Skeletal muscle tissue (tissue), 4 donors: ENCODE data around the gene TMEM165. TPM values are rescaled to one million over a fixed set of nuclear protein-coding genes. Genes with fewer than 3 reads are reported as not detected.

Experiments
- H3K27ac ChIP-seq: one replicate; pipeline ENCODE4 v1.7.0; 2013; ENCODE audit warnings: mild to moderate bottlenecking, low read depth, low read length, inconsistent platforms
- H3K27me3 ChIP-seq, 3 donors: one replicate each; pipeline ENCODE4 v1.7.0; 2013; ENCODE audit warnings: low read length in 3 of 3; ENCODE audit not compliant: control insufficient read depth in 3 of 3, insufficient read depth in 3 of 3
- H3K36me3 ChIP-seq, 3 donors: one replicate each; pipeline ENCODE4 v1.7.0; 2013; ENCODE audit warnings: low read length in 3 of 3; ENCODE audit not compliant: control insufficient read depth in 3 of 3, insufficient read depth in 3 of 3
- H3K4me1 ChIP-seq, 3 donors: one replicate each; pipeline ENCODE4 v1.7.0; 2013; ENCODE audit warnings: low read length in 3 of 3, mild to moderate bottlenecking in 3 of 3; ENCODE audit not compliant: control insufficient read depth in 3 of 3, insufficient read depth in 3 of 3
- H3K4me3 ChIP-seq, 3 donors: one replicate each; pipeline ENCODE4 v1.7.0; 2013; ENCODE audit warnings: low read length in 3 of 3
- H3K9ac ChIP-seq, 3 donors: one replicate each; pipeline ENCODE4 v1.7.0; 2013; ENCODE audit warnings: low read length in 3 of 3, mild to moderate bottlenecking in 3 of 3, moderate library complexity in 2 of 3, low read depth in 1 of 3
- H3K9me3 ChIP-seq, 3 donors: one replicate each; pipeline ENCODE4 v1.7.0; 2013; ENCODE audit warnings: low read length in 3 of 3; ENCODE audit not compliant: control insufficient read depth in 3 of 3
- total RNA-seq: library from RNA; depleted of rRNA; stranded (reverse); fragments of >200 nt; gene quantifications from one replicate; pipeline ENCODE4 v1.2.3, GENCODE V29; 2014
- donor health status: Osteomylitis.

Gene TMEM165
- total RNA-seq, 1 donor from 2014 or later = 88.7 TPM

- Histone ChIP-seq H3K36me3 (peaks cover 0 to 12% (median 12%) of the 10 kb centered on the region in 3 donors), H3K4me3 (no peak overlapping the region), H3K9ac (no peak overlapping the region), H3K27ac (no peak overlapping the region), H3K4me1 (no peaks in the 10 kb centered on the region), H3K27me3 (no peaks in the 10 kb centered on the region), H3K9me3 (no peaks in the 10 kb centered on the region)
These were observed 29.1 kb upstream of the TMEM165 start for GRCh38 chr4:55366621-55367020.

DNA sequence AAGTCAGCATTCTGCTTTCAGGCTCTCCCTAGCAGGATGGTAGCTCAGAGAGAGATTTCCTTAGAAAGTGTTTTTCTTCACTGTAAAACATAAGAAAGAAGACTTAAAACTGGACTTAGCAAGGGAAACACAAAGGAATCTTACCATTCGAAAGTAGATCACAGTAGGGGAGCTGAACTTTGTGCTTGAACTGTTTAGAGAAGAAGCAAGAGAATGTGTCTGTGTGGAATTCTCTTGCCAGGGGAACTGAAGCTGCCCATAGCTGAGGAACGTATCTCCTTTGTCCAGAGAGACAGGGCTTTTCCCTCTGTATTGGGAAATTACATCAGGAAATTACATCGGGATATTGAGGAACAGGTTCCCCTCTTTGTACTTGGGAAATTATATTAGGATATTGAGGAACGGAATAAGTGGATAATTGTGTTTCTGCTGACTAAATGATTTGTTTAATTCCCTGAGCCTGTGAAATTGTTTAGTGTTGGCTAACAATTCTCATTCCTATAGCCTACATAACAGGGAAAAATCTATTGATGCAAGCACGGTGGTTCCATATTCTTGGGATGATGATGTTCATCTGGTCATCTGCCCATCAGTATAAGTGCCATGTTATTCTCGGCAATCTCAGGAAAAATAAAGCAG is 28.6 kb upstream of the TMEM165 start:
- Histone ChIP-seq H3K9ac (no peak overlapping the region), H3K4me1 (no peaks in the 10 kb centered on the region), H3K36me3 (peaks cover 0 to 12% (median 12%) of the 10 kb centered on the region in 3 donors), H3K4me3 (no peak overlapping the region), H3K27me3 (no peaks in the 10 kb centered on the region), H3K9me3 (no peaks in the 10 kb centered on the region), H3K27ac (no peak overlapping the region)

GRCh38 chr4:55369968-55370367 is 25.8 kb upstream of the TMEM165 start:
- Histone ChIP-seq H3K27me3 (no peaks in the 10 kb centered on the region), H3K36me3 (peaks cover 0 to 12% (median 3%) of the 10 kb centered on the region in 3 donors), H3K27ac (no peak overlapping the region), H3K4me1 (no peaks in the 10 kb centered on the region), H3K4me3 (no peak overlapping the region), H3K9ac (no peak overlapping the region), H3K9me3 (no peaks in the 10 kb centered on the region)

GRCh38 chr4:55372259-55372658 is 23.5 kb upstream of the TMEM165 start:
- H3K9ac ChIP-seq = no peak overlapping the region
- no peaks in the 10 kb centered on the region for H3K9me3 ChIP-seq
- peaks cover 0 to 8% (median 3%) of the 10 kb centered on the region in 3 donors for H3K36me3 ChIP-seq
- H3K27me3 ChIP-seq = no peaks in the 10 kb centered on the region
- no peaks in the 10 kb centered on the region for H3K4me1 ChIP-seq
- H3K4me3 ChIP-seq = no peak overlapping the region
- no peak overlapping the region for H3K27ac ChIP-seq

GRCh38 chr4:55373461-55373860 is 22.3 kb upstream of the TMEM165 start:
- Histone ChIP-seq H3K9ac (no peak overlapping the region), H3K36me3 (peaks cover 0 to 8% (median 3%) of the 10 kb centered on the region in 3 donors), H3K4me1 (no peaks in the 10 kb centered on the region), H3K9me3 (no peaks in the 10 kb centered on the region), H3K4me3 (no peak overlapping the region), H3K27ac (no peak overlapping the region), H3K27me3 (no peaks in the 10 kb centered on the region)

- no peaks in the 10 kb centered on the region for H3K27me3 ChIP-seq
- H3K4me3 ChIP-seq = no peak overlapping the region
- H3K9ac ChIP-seq = no peak overlapping the region
- H3K36me3 ChIP-seq = no peaks in the 10 kb centered on the region
- H3K27ac ChIP-seq = no peak overlapping the region
- no peaks in the 10 kb centered on the region for H3K9me3 ChIP-seq
- H3K4me1 ChIP-seq = no peaks in the 10 kb centered on the region
These were observed 19.1 kb upstream of the TMEM165 start for GRCh38 chr4:55376698-55377097.

DNA sequence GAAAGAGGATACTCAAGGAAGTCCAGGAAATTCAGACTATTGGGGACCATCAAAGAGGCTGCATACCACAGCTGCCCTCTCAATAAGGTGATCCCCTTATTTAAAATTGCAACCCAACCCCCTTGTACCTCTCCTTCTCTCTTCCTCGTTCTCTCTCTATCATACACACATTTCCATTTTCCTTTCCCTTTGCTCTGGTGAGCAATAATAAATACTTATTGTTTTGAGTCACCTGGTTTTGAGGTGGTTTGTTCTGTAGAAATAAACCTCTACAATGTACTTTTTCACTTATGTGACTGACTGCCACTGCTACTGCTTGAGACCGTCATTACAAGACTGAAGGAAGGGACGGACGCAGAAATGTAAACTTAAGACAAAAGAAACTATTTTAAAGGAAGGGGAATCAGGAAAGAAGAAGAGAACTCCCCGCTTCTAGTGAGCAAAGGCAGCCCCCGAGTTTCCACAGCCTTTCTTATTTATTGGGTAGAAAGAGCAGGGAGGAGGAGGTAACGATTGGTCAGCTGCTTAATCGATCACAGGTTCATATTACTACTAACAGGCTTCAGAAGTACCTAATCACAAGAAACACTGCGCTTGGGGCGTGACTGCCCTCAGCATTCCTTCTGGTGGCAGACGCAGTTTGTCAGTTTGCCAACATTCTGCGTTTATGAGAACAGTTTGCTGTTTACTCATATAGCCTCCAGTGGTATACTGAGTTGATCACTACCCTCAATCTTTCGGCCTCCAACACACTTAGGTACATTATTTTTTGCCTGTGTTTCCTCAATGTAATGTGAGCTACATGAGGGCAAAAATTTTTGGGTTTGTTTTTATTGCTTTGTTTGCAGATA is 16.9 kb upstream of the TMEM165 start:
- no peak overlapping the region for H3K4me3 ChIP-seq
- H3K36me3 ChIP-seq = no peaks in the 10 kb centered on the region
- H3K9me3 ChIP-seq = no peaks in the 10 kb centered on the region
- H3K9ac ChIP-seq = no peak overlapping the region
- no peaks in the 10 kb centered on the region for H3K27me3 ChIP-seq
- no peaks in the 10 kb centered on the region for H3K4me1 ChIP-seq
- no peak overlapping the region for H3K27ac ChIP-seq

DNA sequence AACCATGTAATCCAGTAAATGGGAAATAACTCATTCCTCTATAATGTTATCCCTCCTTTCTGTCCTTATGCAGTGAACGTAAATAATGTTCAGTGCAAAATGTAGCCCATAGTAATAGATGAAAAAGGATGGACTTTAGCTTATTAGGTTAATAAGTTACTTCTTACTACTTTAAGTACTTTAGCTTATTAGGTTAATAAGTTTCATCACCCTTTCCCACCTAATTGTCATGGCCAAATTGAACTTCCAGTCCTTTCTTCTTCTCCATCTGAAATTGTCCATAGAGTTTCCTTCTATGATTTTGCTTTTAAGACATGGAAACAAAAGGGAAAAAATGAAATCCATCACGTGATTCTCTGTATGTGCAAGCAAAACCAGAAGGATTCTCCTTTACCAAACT is 15.2 kb upstream of the TMEM165 start:
- Histone ChIP-seq H3K27me3 (no peaks in the 10 kb centered on the region), H3K4me1 (no peaks in the 10 kb centered on the region), H3K36me3 (no peaks in the 10 kb centered on the region), H3K9me3 (no peaks in the 10 kb centered on the region), H3K4me3 (no peak overlapping the region), H3K27ac (no peak overlapping the region), H3K9ac (no peak overlapping the region)

DNA sequence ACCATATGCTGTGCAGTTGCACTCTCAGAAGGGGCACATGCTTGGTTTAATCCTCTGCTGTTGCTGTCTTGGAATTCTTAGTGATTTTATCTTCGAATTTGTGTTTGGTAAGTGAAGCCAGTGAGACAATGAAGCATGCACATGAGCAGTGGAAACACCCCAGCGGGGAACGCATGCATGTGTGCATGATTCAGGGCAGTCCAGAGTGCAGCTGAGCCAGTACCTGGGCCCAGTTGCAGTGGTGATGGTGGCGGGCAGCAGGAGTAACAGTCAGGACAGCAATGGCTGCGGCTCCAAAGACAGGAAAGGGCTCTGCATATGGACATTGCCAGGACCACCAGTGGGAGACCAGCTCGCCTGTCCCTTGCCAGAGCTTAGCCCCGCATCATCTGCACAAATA is 14.3 kb upstream of the TMEM165 start:
- no peak overlapping the region for H3K4me3 ChIP-seq
- no peaks in the 10 kb centered on the region for H3K36me3 ChIP-seq
- no peaks in the 10 kb centered on the region for H3K4me1 ChIP-seq
- no peaks in the 10 kb centered on the region for H3K27me3 ChIP-seq
- H3K27ac ChIP-seq = no peak overlapping the region
- no peak overlapping the region for H3K9ac ChIP-seq
- H3K9me3 ChIP-seq = no peaks in the 10 kb centered on the region

DNA sequence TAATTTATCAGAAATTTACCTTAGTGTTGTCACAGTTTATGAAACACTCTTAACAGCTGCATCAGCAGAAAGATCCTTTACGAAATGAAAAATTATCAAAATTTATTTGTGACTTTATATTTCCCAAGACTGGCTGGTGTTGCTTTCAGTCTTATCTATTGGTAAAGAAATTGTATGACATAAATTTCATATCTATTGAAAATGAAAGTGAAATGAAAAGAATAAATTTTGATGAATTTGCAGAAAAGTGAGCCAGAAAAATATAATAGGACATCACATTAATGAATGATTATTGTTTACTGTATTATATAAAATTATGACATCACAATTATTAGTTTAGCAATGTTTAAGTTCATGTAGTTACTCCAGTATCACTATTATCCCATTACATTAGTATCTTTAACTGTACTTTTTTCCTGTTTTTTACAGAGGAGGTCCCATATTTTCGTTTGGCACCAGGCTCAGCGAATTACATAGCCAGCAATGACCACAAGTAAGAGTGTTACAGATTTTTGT is 13.2 kb upstream of the TMEM165 start:
- no peaks in the 10 kb centered on the region for H3K27me3 ChIP-seq
- H3K4me1 ChIP-seq = no peaks in the 10 kb centered on the region
- no peak overlapping the region for H3K9ac ChIP-seq
- no peak overlapping the region for H3K4me3 ChIP-seq
- H3K36me3 ChIP-seq = no peaks in the 10 kb centered on the region
- no peaks in the 10 kb centered on the region for H3K9me3 ChIP-seq
- H3K27ac ChIP-seq = no peak overlapping the region
